Measurements from ENCODE around the gene GUCA1A. TPM values are rescaled to one million over a fixed set of nuclear protein-coding genes. Genes with fewer than 3 reads are reported as not detected.
"Not testable (repeated sequence)": the region's sequence is repeated elsewhere in the genome, so short reads cannot be mapped to it uniquely, and the experiment has no call there.

Gene GUCA1A
- total RNA-seq, 1 donor from 2014 or later, result not detected

DNA sequence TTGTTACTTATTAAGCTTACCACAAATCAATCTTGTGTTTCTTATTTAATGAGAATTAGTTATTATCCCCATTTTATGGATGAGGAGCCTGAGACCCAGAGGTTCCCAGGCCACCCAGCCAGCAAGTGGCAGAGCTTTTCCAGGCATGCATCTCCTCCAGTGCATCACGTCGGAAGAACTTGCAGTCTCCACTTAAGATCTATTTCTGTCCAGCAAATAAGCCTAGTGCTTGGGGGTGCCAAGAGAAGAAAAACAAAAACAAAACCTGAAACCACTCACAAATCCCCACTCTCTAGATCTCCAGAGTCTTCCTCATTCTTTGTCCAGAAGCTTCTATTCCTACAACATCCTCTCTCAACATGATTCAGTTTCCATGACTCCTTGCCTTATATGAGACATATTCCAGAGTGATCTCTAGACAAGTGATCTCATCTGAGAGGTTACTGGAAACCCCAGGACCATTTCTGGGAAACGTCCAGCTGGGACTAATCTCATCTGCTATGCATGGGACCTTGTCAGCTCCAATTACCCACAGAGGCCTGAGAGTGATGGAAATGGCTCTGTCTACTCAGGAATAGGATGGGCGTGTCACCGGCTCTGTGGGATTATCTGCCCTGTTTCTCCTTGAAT, 17.5 kb downstream of the GUCA1A start:
- no peak for DNase-seq (ENCODE audit: low spot score)
- Mint-ChIP-seq H3K27ac (no peak overlapping the region), H3K4me3 (no peak overlapping the region), H3K9me3 (no peaks in the 10 kb centered on the region), H3K27me3 (ENCODE audit: insufficient read depth) (peaks cover 3% of the 10 kb centered on the region), H3K36me3 (ENCODE audit: low read depth) (no peaks in the 10 kb centered on the region), H3K4me1 (ENCODE audit: low read depth) (no peaks in the 10 kb centered on the region)
- intact Hi-C loops (cut with micrococcal nuclease), result no loop called here

DNA sequence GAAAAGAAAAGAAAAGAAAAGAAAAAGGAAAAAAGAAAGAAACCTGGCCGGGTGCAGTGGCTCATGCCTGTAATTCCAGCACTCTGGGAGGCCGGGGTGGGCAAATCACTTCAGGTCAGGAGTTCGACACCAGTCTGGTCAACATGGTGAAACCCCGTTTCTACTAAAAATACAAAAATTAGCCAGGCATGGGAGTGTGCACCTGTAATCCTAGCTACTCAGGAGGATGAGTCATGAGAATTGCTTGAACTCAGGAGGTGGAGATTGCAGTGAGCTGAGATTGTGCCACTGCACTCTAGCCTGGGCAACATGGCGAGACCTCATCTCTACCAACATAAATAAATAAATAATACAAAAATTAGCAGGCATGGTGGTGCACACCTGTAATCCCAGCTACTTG, 19.2 kb downstream of the GUCA1A start:
- H3K27me3 Mint-ChIP-seq (ENCODE audit: insufficient read depth); H3K9me3 Mint-ChIP-seq; H3K4me3 Mint-ChIP-seq; H3K36me3 Mint-ChIP-seq (ENCODE audit: low read depth); intact Hi-C loops (cut with micrococcal nuclease); H3K27ac Mint-ChIP-seq; H3K4me1 Mint-ChIP-seq (ENCODE audit: low read depth); DNase-seq (ENCODE audit: low spot score): not testable (repeated sequence)

DNA sequence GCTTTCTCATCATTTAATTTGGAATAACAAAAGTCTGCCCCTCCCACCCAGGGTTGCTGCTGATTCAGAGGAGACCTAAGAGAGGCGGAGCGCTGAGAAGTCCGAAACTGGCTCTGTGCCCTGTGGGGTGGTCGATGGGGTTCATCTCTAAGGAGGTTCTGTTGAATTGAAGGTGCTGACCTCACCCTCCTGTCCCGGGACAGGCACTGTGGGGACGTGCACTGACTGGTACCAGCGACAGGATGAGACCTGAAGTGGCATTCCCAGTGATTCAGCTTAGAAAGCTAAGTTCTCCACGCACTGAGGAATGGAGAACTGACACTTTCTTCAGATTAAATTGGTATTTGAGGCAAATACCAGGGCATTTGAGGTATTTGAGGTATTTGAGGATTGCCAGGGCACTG, 20.3 kb downstream of the GUCA1A start:
- H3K9me3 Mint-ChIP-seq, result no peaks in the 10 kb centered on the region
- H3K4me1 Mint-ChIP-seq (ENCODE audit: low read depth), result no peaks in the 10 kb centered on the region
- H3K4me3 Mint-ChIP-seq, result no peak overlapping the region
- no peaks in the 10 kb centered on the region for H3K36me3 Mint-ChIP-seq (ENCODE audit: low read depth)
- no peak for DNase-seq (ENCODE audit: low spot score)
- H3K27ac Mint-ChIP-seq, result no peak overlapping the region
- peaks cover 3% of the 10 kb centered on the region for H3K27me3 Mint-ChIP-seq (ENCODE audit: insufficient read depth)
- intact Hi-C loops (cut with micrococcal nuclease), result no loop called here

- no peak overlapping the region for H3K27ac Mint-ChIP-seq
- intact Hi-C loops (cut with micrococcal nuclease), result no loop called here
- no peak overlapping the region for H3K4me3 Mint-ChIP-seq
- no peaks in the 10 kb centered on the region for H3K4me1 Mint-ChIP-seq (ENCODE audit: low read depth)
- peaks cover 2% of the 10 kb centered on the region for H3K27me3 Mint-ChIP-seq (ENCODE audit: insufficient read depth)
- no peaks in the 10 kb centered on the region for H3K36me3 Mint-ChIP-seq (ENCODE audit: low read depth)
- no peaks in the 10 kb centered on the region for H3K9me3 Mint-ChIP-seq
- no peak for DNase-seq (ENCODE audit: low spot score)
Observed at GRCh38 chr6:42194056-42194455, 20.9 kb downstream of the GUCA1A start.

DNA sequence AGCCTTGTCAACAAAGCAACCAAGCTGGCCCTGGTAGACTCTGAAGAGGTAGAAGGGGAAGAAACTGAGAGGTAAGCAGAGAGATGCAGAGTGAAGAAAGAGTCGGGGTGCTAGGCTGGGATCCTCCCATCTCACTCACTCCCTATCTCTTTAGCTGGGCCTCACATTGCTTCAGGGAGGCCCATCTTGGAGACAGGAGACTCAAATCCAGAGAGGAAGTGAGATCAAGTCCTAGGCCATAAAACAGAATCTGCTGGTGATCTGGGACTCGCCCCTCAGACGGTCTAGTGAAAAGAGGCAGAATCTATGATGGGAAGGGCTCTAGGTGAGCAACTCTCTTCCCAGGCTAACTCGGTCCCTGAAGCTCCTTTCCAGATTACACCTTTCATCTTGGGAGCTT, 22.3 kb downstream of the GUCA1A start:
- Mint-ChIP-seq H3K36me3 (ENCODE audit: low read depth) (peaks cover 7% of the 10 kb centered on the region), H3K4me3 (no peak overlapping the region), H3K9me3 (no peaks in the 10 kb centered on the region), H3K27ac (no peak overlapping the region), H3K4me1 (ENCODE audit: low read depth) (no peaks in the 10 kb centered on the region), H3K27me3 (ENCODE audit: insufficient read depth) (no peaks in the 10 kb centered on the region)
- intact Hi-C loops (cut with micrococcal nuclease), result no loop called here
- DNase-seq (ENCODE audit: low spot score), result no peak

- Mint-ChIP-seq H3K4me1 (ENCODE audit: low read depth) (no peaks in the 10 kb centered on the region), H3K4me3 (no peak overlapping the region), H3K9me3 (no peaks in the 10 kb centered on the region), H3K36me3 (ENCODE audit: low read depth) (peaks cover 9% of the 10 kb centered on the region), H3K27ac (no peak overlapping the region), H3K27me3 (ENCODE audit: insufficient read depth) (no peaks in the 10 kb centered on the region)
- intact Hi-C loops (cut with micrococcal nuclease), result no loop called here
- DNase-seq (ENCODE audit: low spot score), result no peak
Observed at GRCh38 chr6:42197555-42198362, 24.6 kb downstream of the GUCA1A start.

DNA sequence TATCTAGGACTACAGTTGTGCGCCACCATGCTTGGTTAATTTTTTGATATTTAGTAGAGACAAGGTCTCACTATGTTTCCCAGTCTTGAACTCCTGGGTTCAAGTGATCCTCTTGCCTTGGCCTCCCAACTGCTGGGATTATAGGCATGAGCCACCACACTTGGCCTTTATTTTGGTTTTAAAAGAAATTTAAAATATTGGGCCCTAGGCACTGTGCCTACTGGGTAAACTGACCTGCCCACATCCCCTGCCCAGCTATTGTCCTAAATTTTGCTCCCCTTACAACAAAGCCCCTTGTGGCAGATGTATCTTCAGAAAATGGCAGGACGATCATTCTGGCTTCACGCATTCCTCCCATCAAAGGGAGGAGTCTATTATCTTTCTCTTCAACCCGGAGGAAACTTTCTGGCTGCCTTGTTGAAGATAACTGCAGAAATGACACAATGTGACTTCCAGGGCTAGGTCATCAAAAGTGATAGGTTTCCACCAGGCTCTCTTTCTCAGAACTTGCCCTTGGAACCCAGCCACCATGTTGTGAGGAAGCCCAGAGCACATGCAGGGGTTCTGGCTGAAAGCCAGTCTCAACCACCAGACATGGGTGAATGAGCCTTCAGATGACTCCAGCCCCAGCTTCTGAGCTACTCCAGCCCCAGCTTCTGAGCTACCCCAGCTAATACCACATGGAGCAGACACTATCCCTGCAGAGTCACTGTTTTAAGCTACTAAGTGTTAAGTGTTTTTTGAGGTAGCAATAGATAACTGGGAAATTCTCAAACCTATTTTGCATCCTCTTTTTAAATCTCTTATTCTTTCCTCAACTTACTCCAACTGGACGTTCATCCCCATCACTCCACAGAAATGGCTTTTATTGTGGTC, 26.2 kb downstream of the GUCA1A start:
- peaks cover 9% of the 10 kb centered on the region for H3K36me3 Mint-ChIP-seq (ENCODE audit: low read depth)
- H3K27ac Mint-ChIP-seq, result no peak overlapping the region
- DNase-seq (ENCODE audit: low spot score), result no peak
- H3K4me1 Mint-ChIP-seq (ENCODE audit: low read depth), result no peaks in the 10 kb centered on the region
- no peaks in the 10 kb centered on the region for H3K27me3 Mint-ChIP-seq (ENCODE audit: insufficient read depth)
- H3K4me3 Mint-ChIP-seq, result no peak overlapping the region
- intact Hi-C loops (cut with micrococcal nuclease), result no loop called here
- no peaks in the 10 kb centered on the region for H3K9me3 Mint-ChIP-seq

DNA sequence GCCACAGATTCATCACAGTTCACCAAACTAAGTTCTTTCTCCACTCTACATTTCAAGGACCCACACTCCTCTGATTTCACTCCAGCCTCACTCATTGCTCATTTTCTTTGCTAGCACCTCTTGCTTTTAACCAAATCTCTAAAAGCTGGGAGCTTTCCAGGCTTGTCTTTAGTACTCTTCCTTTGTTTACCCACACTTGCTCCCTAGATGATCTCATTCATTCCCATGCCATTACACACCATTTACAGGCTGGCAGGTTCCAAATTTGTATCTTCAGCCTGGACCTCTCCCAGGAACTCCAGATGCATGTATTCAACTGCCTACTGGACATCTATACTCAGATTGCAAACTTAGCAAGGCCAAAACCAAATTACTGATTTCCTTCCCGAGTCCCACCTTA, 26.9 kb downstream of the GUCA1A start:
- H3K4me3 Mint-ChIP-seq, result no peak overlapping the region
- intact Hi-C loops (cut with micrococcal nuclease), result no loop called here
- H3K27me3 Mint-ChIP-seq (ENCODE audit: insufficient read depth), result no peaks in the 10 kb centered on the region
- H3K36me3 Mint-ChIP-seq (ENCODE audit: low read depth), result peaks cover 9% of the 10 kb centered on the region
- DNase-seq (ENCODE audit: low spot score), result no peak
- H3K9me3 Mint-ChIP-seq, result no peaks in the 10 kb centered on the region
- no peak overlapping the region for H3K27ac Mint-ChIP-seq
- H3K4me1 Mint-ChIP-seq (ENCODE audit: low read depth), result no peaks in the 10 kb centered on the region

DNA sequence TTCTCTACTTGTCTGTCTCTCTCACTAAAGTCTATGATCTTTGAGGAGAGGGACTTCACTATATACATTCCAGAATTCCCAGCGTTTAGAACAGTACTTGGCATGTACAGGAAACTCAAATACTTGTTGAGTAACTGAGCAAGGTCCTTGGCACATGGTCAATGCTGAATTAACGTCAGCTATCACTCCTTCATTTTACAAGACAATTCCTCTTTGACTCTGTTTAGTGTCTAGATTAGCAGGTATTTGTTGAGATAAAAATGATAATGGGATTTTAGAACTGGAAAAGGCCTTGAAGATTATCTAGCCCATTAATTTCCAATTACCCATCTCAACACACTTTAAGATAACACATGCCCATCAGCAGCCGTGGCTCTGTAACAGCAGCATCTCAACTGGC, 28.2 kb downstream of the GUCA1A start:
- no peaks in the 10 kb centered on the region for H3K9me3 Mint-ChIP-seq
- no peak overlapping the region for H3K27ac Mint-ChIP-seq
- no peaks in the 10 kb centered on the region for H3K4me1 Mint-ChIP-seq (ENCODE audit: low read depth)
- H3K36me3 Mint-ChIP-seq (ENCODE audit: low read depth), result peaks cover 12% of the 10 kb centered on the region
- DNase-seq (ENCODE audit: low spot score), result no peak
- intact Hi-C loops (cut with micrococcal nuclease), result no loop called here
- H3K27me3 Mint-ChIP-seq (ENCODE audit: insufficient read depth), result no peaks in the 10 kb centered on the region
- H3K4me3 Mint-ChIP-seq, result no peak overlapping the region

DNA sequence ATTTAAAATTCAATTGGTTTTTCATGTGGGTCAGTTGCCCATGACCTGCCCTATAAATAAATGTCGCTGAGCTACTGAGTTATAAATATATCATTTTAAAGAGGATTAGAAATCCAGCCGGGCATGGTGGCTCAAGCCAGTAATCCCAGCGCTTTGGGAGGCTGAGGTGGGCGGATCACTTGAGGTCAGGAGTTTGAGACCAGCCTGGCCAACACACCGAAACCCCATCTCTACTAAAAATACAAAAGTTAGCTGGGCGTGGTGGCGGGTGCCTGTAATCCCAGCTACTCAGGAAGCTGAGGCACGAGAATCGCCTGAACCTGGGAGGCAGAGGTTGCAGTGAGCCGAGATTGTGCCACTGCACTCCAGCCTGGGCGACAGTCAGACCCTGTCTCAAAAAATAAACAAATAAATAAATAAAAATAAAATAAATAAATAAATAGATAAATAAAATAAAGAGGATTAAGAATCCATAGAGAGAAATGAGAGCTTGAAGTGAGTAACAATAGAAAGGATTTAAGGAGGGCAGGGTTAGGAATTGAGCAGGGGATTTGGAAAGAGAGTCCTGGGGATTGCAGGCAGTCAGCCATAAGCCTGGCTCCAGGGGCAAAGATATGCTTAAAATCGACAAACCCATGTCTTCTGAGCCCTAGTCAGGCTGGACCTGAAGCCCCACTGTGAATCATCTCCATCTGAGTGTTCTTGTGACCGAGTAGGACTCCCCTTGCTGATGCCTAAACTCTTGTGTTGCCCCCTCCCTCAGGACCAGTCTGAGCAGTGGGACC, 29.2 kb downstream of the GUCA1A start:
- H3K9me3 Mint-ChIP-seq; H3K4me1 Mint-ChIP-seq (ENCODE audit: low read depth); DNase-seq (ENCODE audit: low spot score); H3K27me3 Mint-ChIP-seq (ENCODE audit: insufficient read depth); intact Hi-C loops (cut with micrococcal nuclease); H3K27ac Mint-ChIP-seq; H3K4me3 Mint-ChIP-seq: not testable (repeated sequence)
- peaks cover 12% of the 10 kb centered on the region for H3K36me3 Mint-ChIP-seq (ENCODE audit: low read depth)

DNA sequence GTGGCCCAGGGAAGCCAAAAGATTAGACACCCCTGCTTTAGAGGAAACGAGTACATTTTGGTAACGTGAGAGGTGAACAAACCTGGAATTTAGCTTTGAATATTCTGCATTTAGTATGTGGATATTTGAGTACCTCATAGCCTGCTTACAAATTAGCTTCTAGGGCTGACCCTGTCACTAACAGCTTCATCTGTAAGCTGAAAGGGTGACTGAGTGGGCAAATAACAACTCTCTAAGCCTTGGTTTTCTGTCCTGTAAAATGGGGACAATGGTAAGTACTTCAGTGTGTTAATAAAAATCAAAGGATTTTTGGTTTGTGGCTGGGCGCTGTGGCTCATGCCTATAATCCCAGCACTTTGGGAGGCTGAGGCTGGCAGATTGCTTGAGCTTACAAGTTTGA, 30.0 kb downstream of the GUCA1A start:
- Mint-ChIP-seq H3K9me3 (no peaks in the 10 kb centered on the region), H3K4me1 (ENCODE audit: low read depth) (no peaks in the 10 kb centered on the region), H3K4me3 (no peak overlapping the region), H3K27me3 (ENCODE audit: insufficient read depth) (no peaks in the 10 kb centered on the region), H3K36me3 (ENCODE audit: low read depth) (peaks cover 19% of the 10 kb centered on the region), H3K27ac (no peak overlapping the region)
- DNase-seq (ENCODE audit: low spot score), result no peak
- intact Hi-C loops (cut with micrococcal nuclease), result no loop called here

- peaks cover 24% of the 10 kb centered on the region for H3K36me3 Mint-ChIP-seq (ENCODE audit: low read depth)
- DNase-seq (ENCODE audit: low spot score), result no peak
- no peaks in the 10 kb centered on the region for H3K27me3 Mint-ChIP-seq (ENCODE audit: insufficient read depth)
- H3K27ac Mint-ChIP-seq, result no peak overlapping the region
- no peak overlapping the region for H3K4me3 Mint-ChIP-seq
- intact Hi-C loops (cut with micrococcal nuclease), result no loop called here
- H3K4me1 Mint-ChIP-seq (ENCODE audit: low read depth), result no peaks in the 10 kb centered on the region
- H3K9me3 Mint-ChIP-seq, result no peaks in the 10 kb centered on the region
Observed at GRCh38 chr6:42204768-42205282, 31.7 kb downstream of the GUCA1A start.
